Stomach smooth muscle (tissue), 2 donors: ENCODE measurements around the gene SMARCA2.

ENCODE experiments used
- H3K27ac ChIP-seq: one replicate; pipeline ENCODE4 v1.7.0; 2013; ENCODE audit warnings: mild to moderate bottlenecking, low read length, inconsistent platforms
- H3K27me3 ChIP-seq, 2 donors: one replicate each; pipeline ENCODE4 v1.7.0; 2013; ENCODE audit warnings: low read length in 2 of 2; ENCODE audit not compliant: insufficient read depth in 2 of 2, control insufficient read depth in 1 of 2
- H3K36me3 ChIP-seq, 2 donors: one replicate each; pipeline ENCODE4 v1.7.0; 2013; ENCODE audit warnings: low read length in 2 of 2; ENCODE audit not compliant: control insufficient read depth in 2 of 2, insufficient read depth in 2 of 2
- H3K4me1 ChIP-seq: one replicate; pipeline ENCODE4 v1.7.0; 2013; ENCODE audit warnings: low read length; ENCODE audit not compliant: control insufficient read depth, insufficient read depth
- H3K4me3 ChIP-seq, 2 donors: one replicate each; pipeline ENCODE4 v1.7.0; 2013; ENCODE audit warnings: low read length in 2 of 2
- H3K9ac ChIP-seq, 2 donors: one replicate each; pipeline ENCODE4 v1.7.0; 2013; ENCODE audit warnings: low read length in 2 of 2, mild to moderate bottlenecking in 1 of 2
- H3K9me3 ChIP-seq, 2 donors: one replicate each; pipeline ENCODE4 v1.7.0; 2013; ENCODE audit warnings: low read length in 2 of 2; ENCODE audit not compliant: control insufficient read depth in 2 of 2
- donor health status: healthy.
- donor health status: Pancreatic carcinoma.

SMARCA2 gene

DNA sequence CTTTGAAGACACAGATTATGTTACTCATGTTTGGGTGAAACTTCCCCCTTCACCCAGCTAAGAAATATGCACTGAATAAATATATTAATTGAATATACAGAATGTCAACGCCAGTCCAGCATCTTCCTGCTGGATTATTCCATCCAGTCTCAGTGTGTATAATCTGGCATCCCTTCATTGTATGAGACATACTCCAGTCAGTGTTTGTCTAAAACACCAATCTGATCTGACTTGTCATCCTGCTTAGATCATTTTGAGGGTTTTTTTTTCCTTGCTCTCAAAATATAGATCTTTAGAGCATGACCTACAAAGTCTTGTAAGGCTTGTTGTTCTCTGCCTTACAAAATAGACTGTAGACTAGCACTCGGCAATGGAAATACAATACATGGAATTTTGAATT is 195.1 kb downstream of the SMARCA2 start:
- no peaks in the 10 kb centered on the region for H3K9me3 ChIP-seq
- no peak overlapping the region for H3K27ac ChIP-seq
- H3K4me3 ChIP-seq = no peak overlapping the region
- no peaks in the 10 kb centered on the region for H3K4me1 ChIP-seq
- no peak overlapping the region for H3K9ac ChIP-seq
- no peaks in the 10 kb centered on the region for H3K36me3 ChIP-seq
- no peaks in the 10 kb centered on the region for H3K27me3 ChIP-seq

GRCh38 chr9:2213830-2214468 is 198.8 kb downstream of the SMARCA2 start:
- Histone ChIP-seq H3K4me1 (no peaks in the 10 kb centered on the region), H3K9ac (no peak overlapping the region), H3K4me3 (no peak overlapping the region), H3K27ac (no peak overlapping the region), H3K27me3 (no peaks in the 10 kb centered on the region), H3K9me3 (no peaks in the 10 kb centered on the region), H3K36me3 (no peaks in the 10 kb centered on the region)

- no peak overlapping the region for H3K27ac ChIP-seq
- H3K27me3 ChIP-seq = no peaks in the 10 kb centered on the region
- H3K36me3 ChIP-seq = no peaks in the 10 kb centered on the region
- H3K4me1 ChIP-seq = no peaks in the 10 kb centered on the region
- no peaks in the 10 kb centered on the region for H3K9me3 ChIP-seq
- no peak overlapping the region for H3K9ac ChIP-seq
- H3K4me3 ChIP-seq = no peak overlapping the region
Measured at GRCh38 chr9:2214707-2215106, 199.6 kb downstream of the SMARCA2 start.

GRCh38 chr9:2215921-2216441 is 200.8 kb downstream of the SMARCA2 start:
- Histone ChIP-seq H3K27me3 (no peaks in the 10 kb centered on the region), H3K27ac (no peak overlapping the region), H3K9me3 (no peaks in the 10 kb centered on the region), H3K4me1 (no peaks in the 10 kb centered on the region), H3K36me3 (no peaks in the 10 kb centered on the region), H3K4me3 (no peak overlapping the region), H3K9ac (no peak overlapping the region)

GRCh38 chr9:2216591-2216990 is 201.4 kb downstream of the SMARCA2 start:
- H3K9me3 ChIP-seq = no peaks in the 10 kb centered on the region
- no peaks in the 10 kb centered on the region for H3K36me3 ChIP-seq
- H3K27ac ChIP-seq = no peak overlapping the region
- no peaks in the 10 kb centered on the region for H3K27me3 ChIP-seq
- no peak overlapping the region for H3K9ac ChIP-seq
- no peak overlapping the region for H3K4me3 ChIP-seq
- no peaks in the 10 kb centered on the region for H3K4me1 ChIP-seq

DNA sequence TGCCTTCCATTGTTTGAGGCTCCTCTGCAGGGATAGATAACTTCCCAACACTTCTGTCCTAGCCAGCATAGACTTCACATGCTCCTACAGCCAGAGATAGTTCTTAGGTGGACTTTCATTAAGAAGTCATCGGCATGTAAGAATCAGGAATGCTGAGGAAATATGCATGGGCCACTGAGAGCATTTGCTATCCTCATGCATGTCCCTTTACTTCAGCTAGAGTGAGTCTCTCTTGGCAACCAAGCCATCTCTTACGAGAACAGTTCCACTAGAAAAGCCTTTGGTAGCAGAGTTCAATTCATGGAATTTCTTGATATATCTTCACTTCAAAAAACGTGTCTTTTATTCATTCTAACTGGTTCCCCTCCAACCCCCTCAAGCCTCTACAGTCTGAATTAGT is 202.4 kb downstream of the SMARCA2 start:
- Histone ChIP-seq H3K9ac (no peak overlapping the region), H3K27ac (no peak overlapping the region), H3K4me3 (no peak overlapping the region), H3K36me3 (no peaks in the 10 kb centered on the region), H3K4me1 (no peaks in the 10 kb centered on the region), H3K27me3 (no peaks in the 10 kb centered on the region), H3K9me3 (no peaks in the 10 kb centered on the region)

DNA sequence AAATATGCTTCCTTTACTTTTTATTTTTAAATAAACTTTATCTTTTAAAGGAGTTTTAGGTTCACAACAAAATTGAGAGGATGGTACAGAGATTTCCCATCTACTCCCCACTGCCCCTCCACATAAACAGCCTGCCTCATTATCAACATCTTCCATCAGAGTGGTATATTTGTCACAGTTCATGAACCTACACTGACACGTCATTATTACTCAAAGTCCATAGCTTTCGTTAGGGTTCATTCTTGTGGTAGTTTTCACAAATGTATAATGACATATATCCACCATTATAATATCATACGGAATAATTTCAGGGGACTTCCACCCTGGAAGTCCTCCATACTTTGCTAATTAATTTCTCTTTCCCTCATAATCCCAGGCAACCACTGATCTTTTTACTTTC is 204.9 kb downstream of the SMARCA2 start:
- no peaks in the 10 kb centered on the region for H3K4me1 ChIP-seq
- H3K4me3 ChIP-seq = no peak overlapping the region
- no peaks in the 10 kb centered on the region for H3K9me3 ChIP-seq
- no peaks in the 10 kb centered on the region for H3K27me3 ChIP-seq
- H3K36me3 ChIP-seq = no peaks in the 10 kb centered on the region
- no peak overlapping the region for H3K9ac ChIP-seq
- H3K27ac ChIP-seq = no peak overlapping the region

- no peaks in the 10 kb centered on the region for H3K36me3 ChIP-seq
- no peak overlapping the region for H3K9ac ChIP-seq
- H3K27ac ChIP-seq = no peak overlapping the region
- no peak overlapping the region for H3K4me3 ChIP-seq
- H3K4me1 ChIP-seq = peaks cover 4% of the 10 kb centered on the region
- no peaks in the 10 kb centered on the region for H3K9me3 ChIP-seq
- no peaks in the 10 kb centered on the region for H3K27me3 ChIP-seq
Measured at GRCh38 chr9:2227144-2227867, 212.2 kb downstream of the SMARCA2 start.

DNA sequence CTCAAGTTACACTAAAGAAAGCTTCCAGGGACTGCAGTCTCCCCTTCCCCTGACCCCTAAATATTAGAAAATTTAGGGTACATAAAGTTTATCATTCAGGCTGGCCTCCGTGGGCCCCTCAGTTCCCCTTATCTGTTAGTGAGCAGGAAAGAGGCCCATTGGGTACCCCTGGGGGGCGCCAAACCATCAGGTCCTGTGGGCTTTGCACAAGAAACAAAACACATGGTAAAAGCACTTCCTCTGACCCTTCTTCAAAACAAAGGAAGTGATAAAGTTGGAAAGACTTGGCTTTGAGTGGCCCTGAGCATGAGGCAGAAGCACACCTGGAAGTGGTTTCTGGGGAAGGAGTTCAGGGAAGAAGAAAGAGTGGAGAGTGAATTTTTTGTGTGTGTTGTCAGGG is 213.0 kb downstream of the SMARCA2 start:
- no peaks in the 10 kb centered on the region for H3K9me3 ChIP-seq
- no peak overlapping the region for H3K9ac ChIP-seq
- H3K36me3 ChIP-seq = no peaks in the 10 kb centered on the region
- peaks cover 9% of the 10 kb centered on the region for H3K4me1 ChIP-seq
- no peak overlapping the region for H3K27ac ChIP-seq
- no peak overlapping the region for H3K4me3 ChIP-seq
- no peaks in the 10 kb centered on the region for H3K27me3 ChIP-seq

- H3K36me3 ChIP-seq = no peaks in the 10 kb centered on the region
- H3K9me3 ChIP-seq = no peaks in the 10 kb centered on the region
- H3K27ac ChIP-seq = no peak overlapping the region
- H3K4me1 ChIP-seq = peaks cover 12% of the 10 kb centered on the region
- H3K4me3 ChIP-seq = no peak overlapping the region
- H3K27me3 ChIP-seq = no peaks in the 10 kb centered on the region
- no peak overlapping the region for H3K9ac ChIP-seq
Measured at GRCh38 chr9:2228641-2229040, 213.5 kb downstream of the SMARCA2 start.

- peaks cover 17% of the 10 kb centered on the region for H3K4me1 ChIP-seq
- no peak overlapping the region for H3K27ac ChIP-seq
- H3K27me3 ChIP-seq = no peaks in the 10 kb centered on the region
- H3K4me3 ChIP-seq = no peak overlapping the region
- H3K9me3 ChIP-seq = no peaks in the 10 kb centered on the region
- no peak overlapping the region for H3K9ac ChIP-seq
- no peaks in the 10 kb centered on the region for H3K36me3 ChIP-seq
Measured at GRCh38 chr9:2229109-2229721, 214.1 kb downstream of the SMARCA2 start.
